ENCODE results near the gene SIGLEC1. TPM values are rescaled to one million over a fixed set of nuclear protein-coding genes. Genes with fewer than 3 reads are reported as not detected.

SIGLEC1 gene
- total RNA-seq, 1 experiment from 2014 or later: not detected

GRCh38 chr20:3744806-3745685, 32.6 kb upstream of the SIGLEC1 start:
- H2AFZ ChIP-seq (ENCODE audit: low read length): no peak overlapping the region
- H3K9me3 ChIP-seq (ENCODE audit: low read length): no peaks in the 10 kb centered on the region
- no peaks in the 10 kb centered on the region for H3K9me2 ChIP-seq (replicated peaks; ENCODE audit: low read length)
- H3K27me3 ChIP-seq (ENCODE audit: low read length): no peaks in the 10 kb centered on the region
- CTCF ChIA-PET: no interaction called here
- no peak for ATAC-seq
- H3K4me1 ChIP-seq (ENCODE audit: insufficient read depth, low read length): no peaks in the 10 kb centered on the region
- POLR2A ChIA-PET (ENCODE audit: unreplicated experiment): interaction anchor here (0.6 kb wide), 1 partner anchor 89 kb away, joined by 4 read pairs; no protein-coding TSS in a partner anchor
- peak; percentile 15 for DNase-seq
- TF ChIP-seq EZH2 (IDR thresholded peaks at IDR 0.05; ENCODE audit: low read length, unreplicated experiment) (no peak), CTCF (conservative IDR thresholded peaks at IDR 0.05; ENCODE audit: low read depth, low read length) (no peak), EZH2phosphoT487 (IDR thresholded peaks at IDR 0.05; ENCODE audit: borderline replicate concordance, low read length) (no peak)
- no peak overlapping the region for H3K27ac ChIP-seq (ENCODE audit: low read length)
- no peak overlapping the region for H3K4me2 ChIP-seq (ENCODE audit: low read length)
- no peaks in the 10 kb centered on the region for H3K79me2 ChIP-seq (ENCODE audit: low read length)
- intact Hi-C loops (cut with micrococcal nuclease): no loop called here
- no peaks in the 10 kb centered on the region for H3K36me3 ChIP-seq (ENCODE audit: low read depth, low read length)
- no peaks in the 10 kb centered on the region for H3F3A ChIP-seq (ENCODE audit: low read length, unreplicated experiment)
- no peak overlapping the region for H3K4me3 ChIP-seq (ENCODE audit: low read length)
- BruUV-seq (replicated peaks): no TSS peak
- H3K9ac ChIP-seq (ENCODE audit: low read length): no peak overlapping the region
- no peaks in the 10 kb centered on the region for H4K20me1 ChIP-seq (ENCODE audit: low read length)

- Histone ChIP-seq H3K4me3 (ENCODE audit: low read length) (no peak overlapping the region), H3K4me1 (ENCODE audit: insufficient read depth, low read length) (no peaks in the 10 kb centered on the region), H3K27ac (ENCODE audit: low read length) (no peak overlapping the region), H3K9ac (ENCODE audit: low read length) (no peak overlapping the region), H2AFZ (ENCODE audit: low read length) (no peak overlapping the region), H3K9me2 (replicated peaks; ENCODE audit: low read length) (no peaks in the 10 kb centered on the region), H4K20me1 (ENCODE audit: low read length) (no peaks in the 10 kb centered on the region), H3K79me2 (ENCODE audit: low read length) (no peaks in the 10 kb centered on the region), H3K36me3 (ENCODE audit: low read depth, low read length) (no peaks in the 10 kb centered on the region), H3F3A (ENCODE audit: low read length, unreplicated experiment) (no peaks in the 10 kb centered on the region), H3K9me3 (ENCODE audit: low read length) (no peaks in the 10 kb centered on the region), H3K27me3 (ENCODE audit: low read length) (no peaks in the 10 kb centered on the region), H3K4me2 (ENCODE audit: low read length) (no peak overlapping the region)
- DNase-seq (no peak), ATAC-seq (no peak)
- ChIA-PET POLR2A (ENCODE audit: unreplicated experiment) (no interaction called here), CTCF (no interaction called here)
- TF ChIP-seq EZH2phosphoT487 (IDR thresholded peaks at IDR 0.05; ENCODE audit: borderline replicate concordance, low read length): no peak
- no peak for TF ChIP-seq EZH2 (IDR thresholded peaks at IDR 0.05; ENCODE audit: low read length, unreplicated experiment)
- TF ChIP-seq CTCF (conservative IDR thresholded peaks at IDR 0.05; ENCODE audit: low read depth, low read length): no peak
- BruUV-seq (replicated peaks): no TSS peak
- intact Hi-C loops (cut with micrococcal nuclease): no loop called here
Measured at GRCh38 chr20:3744037-3744436, 31.6 kb upstream of the SIGLEC1 start.

GRCh38 chr20:3743251-3743650, 30.9 kb upstream of the SIGLEC1 start:
- Histone ChIP-seq H3K4me3 (ENCODE audit: low read length) (no peak overlapping the region), H3K4me2 (ENCODE audit: low read length) (no peak overlapping the region), H3K36me3 (ENCODE audit: low read depth, low read length) (no peaks in the 10 kb centered on the region), H3K9me2 (replicated peaks; ENCODE audit: low read length) (no peaks in the 10 kb centered on the region), H3K27me3 (ENCODE audit: low read length) (no peaks in the 10 kb centered on the region), H3K9me3 (ENCODE audit: low read length) (no peaks in the 10 kb centered on the region), H3K27ac (ENCODE audit: low read length) (no peak overlapping the region), H3K9ac (ENCODE audit: low read length) (no peak overlapping the region), H3K79me2 (ENCODE audit: low read length) (no peaks in the 10 kb centered on the region), H2AFZ (ENCODE audit: low read length) (no peak overlapping the region), H4K20me1 (ENCODE audit: low read length) (no peaks in the 10 kb centered on the region), H3F3A (ENCODE audit: low read length, unreplicated experiment) (no peaks in the 10 kb centered on the region), H3K4me1 (ENCODE audit: insufficient read depth, low read length) (no peaks in the 10 kb centered on the region)
- TF ChIP-seq EZH2 (IDR thresholded peaks at IDR 0.05; ENCODE audit: low read length, unreplicated experiment) (no peak), CTCF (conservative IDR thresholded peaks at IDR 0.05; ENCODE audit: low read depth, low read length) (no peak), EZH2phosphoT487 (IDR thresholded peaks at IDR 0.05; ENCODE audit: borderline replicate concordance, low read length) (no peak)
- no TSS peak for BruUV-seq (replicated peaks)
- intact Hi-C loops (cut with micrococcal nuclease): no loop called here
- DNase-seq (no peak), ATAC-seq (no peak)
- ChIA-PET CTCF (interaction anchor here (0.7 to 1.0 kb wide), 2 partner anchors 10 to 13 kb away, joined by 6 to 10 read pairs; no protein-coding TSS in a partner anchor), POLR2A (ENCODE audit: unreplicated experiment) (no interaction called here)
